Ectodermal cell (in vitro differentiated cells): Measurements from ENCODE around the gene NFE2L2.

Source experiments
- H3K27ac ChIP-seq: 2 replicates; pipeline ENCODE4 v1.7.0; 2013; ENCODE audit warnings: mild to moderate bottlenecking, low read depth, low read length; ENCODE audit not compliant: insufficient read depth, poor library complexity, severe bottlenecking
- H3K27me3 ChIP-seq: 2 replicates; pipeline ENCODE4 v1.7.0; 2013; ENCODE audit warnings: mild to moderate bottlenecking, low read length; ENCODE audit not compliant: insufficient read depth, control insufficient read depth, poor library complexity, severe bottlenecking
- H3K36me3 ChIP-seq: one replicate; pipeline ENCODE4 v1.7.0; 2013; ENCODE audit warnings: low read length; ENCODE audit not compliant: control insufficient read depth, insufficient read depth
- H3K4me1 ChIP-seq: one replicate; pipeline ENCODE4 v1.7.0; 2013; ENCODE audit warnings: low read length; ENCODE audit not compliant: control insufficient read depth, insufficient read depth
- H3K4me3 ChIP-seq: 2 replicates; pipeline ENCODE4 v1.7.0; 2013; ENCODE audit warnings: low read depth, low read length, control low read depth; ENCODE audit not compliant: insufficient read depth
- H3K9me3 ChIP-seq: 2 replicates; pipeline ENCODE4 v1.7.0; 2013; ENCODE audit warnings: mild to moderate bottlenecking, low read length, moderate library complexity; ENCODE audit not compliant: control insufficient read depth
- WGBS, 2 experiments: methylation state at CpG; one replicate each; pipeline ENCODE4 v1.1.7; 2013; ENCODE audit warnings: missing lambda C conversion rate in 2 of 2; 5-methylcytosine and 5-hydroxymethylcytosine counted together

The NFE2L2 gene

DNA sequence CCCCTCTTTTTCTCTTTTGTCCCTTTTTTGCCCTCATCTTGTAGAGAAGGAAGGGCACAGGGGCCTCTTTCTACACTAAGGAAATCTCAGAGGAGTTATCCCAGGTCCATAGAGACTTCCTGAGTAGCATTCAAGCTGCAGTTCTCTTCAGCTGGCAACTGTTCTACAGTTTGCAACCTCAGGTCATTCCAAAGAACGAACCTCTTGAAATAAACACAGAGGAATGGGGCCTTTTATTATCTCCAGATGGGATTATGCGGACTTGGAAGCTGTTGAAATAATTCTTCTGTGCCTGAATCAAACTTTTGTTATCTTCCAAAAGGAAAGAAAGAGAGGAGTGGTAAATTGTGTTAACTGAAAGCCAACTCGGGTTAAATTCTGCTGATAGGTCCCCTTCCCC lies 31.0 kb upstream of the NFE2L2 start:
- 91 to 94% methylated on average over 2 to 3 of the region's 3 CpGs for WGBS, 2 experiments
- Histone ChIP-seq H3K4me3 (no peak overlapping the region), H3K27ac (no peak overlapping the region)

DNA sequence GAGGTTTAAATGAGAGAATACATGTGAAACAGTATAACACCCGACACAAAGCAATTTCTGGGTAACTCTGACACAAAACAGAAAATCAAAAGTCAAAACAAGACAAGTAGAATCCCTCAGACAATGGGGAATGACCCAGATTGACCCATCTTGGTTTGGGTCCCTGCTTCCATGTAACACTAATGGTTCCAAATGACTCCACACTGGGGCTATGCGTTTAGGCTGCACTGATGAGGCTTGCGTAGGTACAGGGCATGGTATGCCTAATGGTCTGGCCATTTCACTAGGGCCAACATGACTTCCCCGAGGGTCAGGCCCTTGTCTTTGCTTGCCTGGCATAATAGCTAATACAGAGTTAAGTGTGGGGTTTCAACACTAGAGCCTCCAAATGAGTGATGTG lies 27.2 kb upstream of the NFE2L2 start:
- Histone ChIP-seq H3K27ac (no peak overlapping the region), H3K4me1 (no peaks in the 10 kb centered on the region), H3K9me3 (no peaks in the 10 kb centered on the region), H3K36me3 (no peaks in the 10 kb centered on the region), H3K27me3 (no peaks in the 10 kb centered on the region), H3K4me3 (no peak overlapping the region)
- 97% methylated on average over 4 of the region's 4 CpGs for WGBS, 2 experiments

More for the DNA sequence above, 31.0 kb upstream of the NFE2L2 start:
- no peaks in the 10 kb centered on the region for H3K9me3 ChIP-seq
- no peaks in the 10 kb centered on the region for H3K27me3 ChIP-seq
- no peaks in the 10 kb centered on the region for H3K36me3 ChIP-seq
- no peaks in the 10 kb centered on the region for H3K4me1 ChIP-seq

DNA sequence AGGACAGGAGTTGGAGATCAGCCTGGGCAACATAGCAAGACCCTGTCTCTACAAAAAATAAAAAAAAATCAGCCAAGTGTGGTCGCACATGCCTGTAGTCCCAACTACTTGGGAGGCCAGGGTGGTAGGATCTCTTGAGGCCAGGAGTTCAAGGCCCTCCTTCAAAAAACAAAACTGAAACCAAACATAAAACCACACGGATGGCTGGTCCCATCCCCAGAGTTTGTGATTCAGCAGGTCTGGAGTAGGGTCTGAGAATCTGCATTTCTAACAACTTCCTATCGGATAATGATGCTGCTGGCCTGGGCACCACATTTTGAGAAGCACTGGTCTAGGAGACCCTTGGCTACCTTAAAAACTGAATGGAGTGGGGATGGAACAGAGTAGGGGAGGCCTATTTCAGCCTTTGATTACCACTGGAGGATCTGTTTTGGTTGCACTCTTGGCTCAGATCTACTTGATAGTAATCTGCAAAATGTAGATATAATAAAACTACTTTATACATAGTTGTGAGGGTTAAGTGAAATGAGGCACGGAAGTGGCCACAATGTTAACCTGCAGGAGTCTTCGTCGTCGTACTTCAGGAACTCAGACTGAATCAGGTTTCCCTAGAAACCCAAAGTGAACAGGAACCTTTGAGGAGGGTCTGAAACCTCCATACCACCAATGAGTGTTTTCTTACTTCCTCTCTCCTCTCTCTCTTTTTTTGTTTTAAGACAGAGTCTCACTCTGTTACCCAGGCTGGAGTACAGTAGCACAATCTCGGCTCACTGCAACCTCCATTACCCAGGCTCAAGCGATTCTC lies 25.5 kb upstream of the NFE2L2 start:
- WGBS, 2 experiments = 70 to 74% methylated on average over 9 of the region's 9 CpGs
- Histone ChIP-seq H3K27me3 (no peaks in the 10 kb centered on the region), H3K4me1 (no peaks in the 10 kb centered on the region), H3K9me3 (no peaks in the 10 kb centered on the region), H3K4me3 (no peak overlapping the region), H3K36me3 (no peaks in the 10 kb centered on the region), H3K27ac (no peak overlapping the region)

DNA sequence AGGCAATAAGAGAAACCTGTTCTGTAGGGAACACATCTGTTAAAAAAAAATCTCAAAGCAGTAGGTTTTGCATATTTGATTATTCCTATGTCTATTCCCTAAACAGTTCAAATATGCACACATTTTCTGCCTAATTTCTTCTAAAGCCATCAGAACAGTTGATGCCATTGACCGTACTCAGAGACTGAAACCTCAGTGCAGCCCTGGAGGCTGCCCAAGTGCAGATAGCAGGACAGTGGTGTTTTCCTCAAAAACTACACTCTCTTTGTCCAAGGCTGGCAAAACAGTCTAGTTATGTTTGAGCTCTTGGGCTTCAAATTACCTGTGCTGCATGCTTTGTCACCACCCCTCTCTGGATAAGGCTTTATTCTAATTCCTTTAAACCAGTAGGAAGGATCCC lies 23.3 kb upstream of the NFE2L2 start:
- 94 to 98% methylated on average over 1 of the region's 1 CpG for WGBS, 2 experiments
- Histone ChIP-seq H3K36me3 (no peaks in the 10 kb centered on the region), H3K27ac (no peak overlapping the region), H3K27me3 (no peaks in the 10 kb centered on the region), H3K9me3 (no peaks in the 10 kb centered on the region), H3K4me3 (no peak overlapping the region), H3K4me1 (no peaks in the 10 kb centered on the region)

- no peaks in the 10 kb centered on the region for H3K27me3 ChIP-seq
- H3K9me3 ChIP-seq = no peaks in the 10 kb centered on the region
- H3K4me1 ChIP-seq = no peaks in the 10 kb centered on the region
- no peak overlapping the region for H3K27ac ChIP-seq
- 95 to 100% methylated on average over 2 of the region's 2 CpGs for WGBS, 2 experiments
- H3K36me3 ChIP-seq = no peaks in the 10 kb centered on the region
- H3K4me3 ChIP-seq = no peak overlapping the region
These were observed 21.6 kb upstream of the NFE2L2 start for GRCh38 chr2:177285892-177286715.

DNA sequence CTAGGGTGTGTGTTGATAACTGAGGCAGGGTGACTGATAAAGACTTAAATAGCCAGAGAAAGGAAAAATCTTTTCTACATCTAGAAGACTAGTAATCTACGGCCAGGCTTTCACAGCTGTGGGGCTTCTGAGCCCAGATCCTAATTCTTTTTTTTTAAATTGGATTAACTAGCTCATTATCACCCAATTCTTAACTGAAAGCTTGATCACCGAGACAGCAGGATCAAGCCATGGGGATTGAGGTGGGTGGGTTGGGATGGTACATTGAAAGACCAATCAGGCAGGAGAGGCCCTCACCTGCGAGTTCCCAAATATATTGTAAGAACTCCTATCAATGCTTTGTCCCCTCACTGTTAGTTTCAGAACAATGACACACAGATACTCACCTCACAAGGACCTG lies 20.0 kb upstream of the NFE2L2 start:
- no peak overlapping the region for H3K27ac ChIP-seq
- H3K4me3 ChIP-seq = no peak overlapping the region
- no peaks in the 10 kb centered on the region for H3K9me3 ChIP-seq
- H3K36me3 ChIP-seq = no peaks in the 10 kb centered on the region
- H3K27me3 ChIP-seq = no peaks in the 10 kb centered on the region
- H3K4me1 ChIP-seq = no peaks in the 10 kb centered on the region
- WGBS, 2 experiments = 75 to 89% methylated on average over 2 to 3 of the region's 3 CpGs

- Histone ChIP-seq H3K9me3 (no peaks in the 10 kb centered on the region), H3K27ac (no peak overlapping the region), H3K4me1 (no peaks in the 10 kb centered on the region), H3K27me3 (no peaks in the 10 kb centered on the region), H3K4me3 (no peak overlapping the region), H3K36me3 (no peaks in the 10 kb centered on the region)
- 93 to 96% methylated on average over 2 to 3 of the region's 4 CpGs for WGBS, 2 experiments
These were observed 19.4 kb upstream of the NFE2L2 start for GRCh38 chr2:177283906-177284305.

- WGBS, 2 experiments = 96 to 98% methylated on average over 5 of the region's 5 CpGs
- no peaks in the 10 kb centered on the region for H3K36me3 ChIP-seq
- H3K9me3 ChIP-seq = no peaks in the 10 kb centered on the region
- H3K4me1 ChIP-seq = no peaks in the 10 kb centered on the region
- H3K27me3 ChIP-seq = no peaks in the 10 kb centered on the region
- no peak overlapping the region for H3K4me3 ChIP-seq
- H3K27ac ChIP-seq = no peak overlapping the region
These were observed 18.5 kb upstream of the NFE2L2 start for GRCh38 chr2:177282787-177283572.

- no peak overlapping the region for H3K4me3 ChIP-seq
- no peaks in the 10 kb centered on the region for H3K4me1 ChIP-seq
- no peak overlapping the region for H3K27ac ChIP-seq
- no peaks in the 10 kb centered on the region for H3K27me3 ChIP-seq
- no peaks in the 10 kb centered on the region for H3K9me3 ChIP-seq
- WGBS, 2 experiments = 88 to 89% methylated on average over 3 of the region's 3 CpGs
- no peaks in the 10 kb centered on the region for H3K36me3 ChIP-seq
These were observed 17.7 kb upstream of the NFE2L2 start for GRCh38 chr2:177282181-177282641.
